T-cell (primary cell): Measurements from ENCODE around the gene NEGR1. TPM values are rescaled to one million over a fixed set of nuclear protein-coding genes. Genes with fewer than 3 reads are reported as not detected.

Experiments
- ATAC-seq, 4 experiments: fragments of 200-7000 bp in 3 of 4; fragments of 150-1000 bp in 1 of 4; cut with Tn5 transposase; replicated peaks in 1 of 4; 1 replicate in 3 of 4; 2 replicates in 1 of 4; pipeline ENCODE4 v1.10.0; 2021; ENCODE audit warnings: moderate library complexity in 3 of 4, mild to moderate bottlenecking in 2 of 4, moderate number of reproducible peaks in 1 of 4
- CTCF ChIA-PET, 2 donors: fragments of 300-600 bp; sonication (Branson Sonifier 250); formaldehyde crosslinking; loops; one replicate each; lab custom pipeline; 2022; ENCODE audit warnings: antibody characterized with exemption in 2 of 2; lab: Charles Lee
- POLR2A ChIA-PET, 2 donors: fragments of 300-600 bp; sonication (Branson Sonifier 250); formaldehyde crosslinking; loops; one replicate each; lab custom pipeline; 2022; ENCODE audit warnings: antibody characterized with exemption in 2 of 2; lab: Charles Lee
- DNase-seq, 35 experiments: peaks; one replicate each; pipeline versions ENCODE4 v3.0.0 to v3.0.0-alpha.2; 2013 to 2023
- H3K27ac ChIP-seq: one replicate; pipeline ENCODE4 v1.5.1; 2013; ENCODE audit warnings: low read length
- H3K27me3 ChIP-seq, 2 experiments: replicated peaks in 1 of 2; 1 replicate in 1 of 2; 2 replicates in 1 of 2; pipeline versions ENCODE4 v1.6.1 to v1.7.0; 2013; ENCODE audit warnings: low read length in 1 of 2, mixed read lengths in 1 of 2; ENCODE audit not compliant: control insufficient read depth in 2 of 2, insufficient read depth in 2 of 2; ENCODE audit errors: extremely low read depth in 1 of 2
- H3K36me3 ChIP-seq, 2 donors: 1 replicate in 1 of 2; 2 replicates in 1 of 2; pipeline versions ENCODE4 v1.6.1 to v1.7.0; 2013; ENCODE audit warnings: low read length in 1 of 2; ENCODE audit not compliant: control insufficient read depth in 2 of 2, insufficient read depth in 1 of 2; ENCODE audit errors: extremely low read depth in 1 of 2
- H3K4me1 ChIP-seq, 2 experiments: 1 replicate in 1 of 2; 2 replicates in 1 of 2; pipeline versions ENCODE4 v1.6.1 to v1.7.0; 2013; ENCODE audit warnings: low read length in 2 of 2, mixed read lengths in 1 of 2; ENCODE audit not compliant: insufficient read depth in 2 of 2, control insufficient read depth in 1 of 2; ENCODE audit errors: extremely low read depth in 1 of 2
- H3K4me3 ChIP-seq, 2 donors: 1 replicate in 1 of 2; 2 replicates in 1 of 2; pipeline versions ENCODE4 v1.5.1 to v1.7.0; 2013; ENCODE audit warnings: mild to moderate bottlenecking in 2 of 2, low read length in 1 of 2, moderate library complexity in 1 of 2; ENCODE audit not compliant: control insufficient read depth in 1 of 2; ENCODE audit errors: extremely low read depth in 1 of 2
- H3K9me3 ChIP-seq: 2 replicates; pipeline ENCODE4 v1.7.0; 2013
- H3K27ac Mint-ChIP-seq, 2 donors: one replicate each; pipeline ENCODE4 v1.8.0; 2020 to 2021; ENCODE audit warnings: mild to moderate bottlenecking in 2 of 2, mixed read lengths in 2 of 2
- H3K27me3 Mint-ChIP-seq, 2 donors: one replicate each; pipeline ENCODE4 v1.8.0; 2021 to 2022; ENCODE audit warnings: mixed read lengths in 2 of 2
- H3K36me3 Mint-ChIP-seq: one replicate; pipeline ENCODE4 v1.8.0; 2021; ENCODE audit warnings: mixed read lengths
- H3K4me1 Mint-ChIP-seq, 3 donors: one replicate each; pipeline ENCODE4 v1.8.0; 2020 to 2022; ENCODE audit warnings: mixed read lengths in 3 of 3, mild to moderate bottlenecking in 1 of 3
- H3K4me3 Mint-ChIP-seq, 3 donors: one replicate each; pipeline ENCODE4 v1.8.0; 2020 to 2022; ENCODE audit warnings: mild to moderate bottlenecking in 3 of 3, mixed read lengths in 3 of 3, moderate library complexity in 3 of 3
- H3K9me3 Mint-ChIP-seq, 3 donors: one replicate each; pipeline ENCODE4 v1.8.0; 2020 to 2022; ENCODE audit warnings: mixed read lengths in 3 of 3
- WGBS: methylation state at CpG from one replicate; pipeline ENCODE4 v1.1.5; 2013; ENCODE audit warnings: missing lambda C conversion rate; ENCODE audit not compliant: insufficient coverage; 5-methylcytosine and 5-hydroxymethylcytosine counted together
- total RNA-seq, 35 experiments: library from RNA in 6 of 35; stranded (reverse) in 6 of 35; fragments of 120-200 nt in 1 of 35; gene quantifications; one replicate each; pipeline versions ENCODE4 v1.2.1 to v1.2.4 and lab custom pipeline; 2013 to 2026

The NEGR1 gene
- total RNA-seq, 5 donors from 2014 or later (not counting 1 experiment from before 2014, with no cell fraction given) = 0.05 to 0.26 (median 0.14) TPM; not detected in 1

GRCh38 chr1:72281637-72282270 is 585 bp downstream of the NEGR1 start:
- H3K4me1 ChIP-seq = peaks cover 6 to 9% of the 10 kb centered on the region in 2 experiments
- Mint-ChIP-seq H3K4me3 (peak overlapping the region in 2 of 3 donors; percentile 70 to 74), H3K9me3 (no peaks in the 10 kb centered on the region), H3K4me1 (peaks cover 15 to 24% (median 20%) of the 10 kb centered on the region in 3 donors), H3K27ac (peak overlapping the region in 1 of 2 donors; percentile 6), H3K36me3 (no peaks in the 10 kb centered on the region), H3K27me3 (peaks cover 0 to 15% of the 10 kb centered on the region in 2 donors)
- H3K4me3 ChIP-seq = peak overlapping the region; percentile 24 to 94
- 15% methylated on average over 9 of the region's 10 CpGs for WGBS
- POLR2A ChIA-PET = interaction anchor here in 1 of 2 donors (0.5 kb wide), 1 partner anchor 26 kb away, joined by 5 read pairs; no protein-coding TSS in a partner anchor
- CTCF ChIA-PET = no interaction called here
- peak in 1 of 35 experiments; percentile 9 for DNase-seq
- peaks cover 0 to 21% of the 10 kb centered on the region in 2 experiments for H3K27me3 ChIP-seq
- H3K36me3 ChIP-seq = no peaks in the 10 kb centered on the region
- no peak for ATAC-seq
- H3K9me3 ChIP-seq = no peaks in the 10 kb centered on the region
- H3K27ac ChIP-seq = no peak overlapping the region

DNA sequence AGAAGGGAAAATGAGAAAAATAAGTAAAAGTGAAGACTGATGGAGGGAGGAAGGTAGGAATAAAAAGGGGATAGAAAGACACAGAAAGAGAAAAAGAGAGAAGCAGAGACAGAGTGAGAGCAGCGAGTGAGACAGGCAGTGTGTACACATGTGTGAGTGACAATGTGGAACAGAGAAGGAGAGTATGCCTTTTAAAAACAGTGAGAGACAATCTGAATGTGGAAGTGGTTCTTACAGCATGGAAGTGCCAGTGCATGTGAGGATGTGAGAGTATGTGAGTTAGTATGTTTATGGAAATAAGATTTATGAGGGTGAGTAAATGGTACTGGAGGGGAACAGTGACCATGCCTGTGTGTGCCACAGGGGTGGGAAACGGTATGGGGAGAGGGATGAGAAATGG is 1.2 kb downstream of the NEGR1 start:
- DNase-seq (no peak), ATAC-seq (no peak)
- H3K4me1 Mint-ChIP-seq = peaks cover 15 to 24% (median 20%) of the 10 kb centered on the region in 3 donors
- peaks cover 0 to 3% (median 0%) of the 10 kb centered on the region in 3 donors for H3K9me3 Mint-ChIP-seq
- 35% methylated on average over 2 of the region's 2 CpGs for WGBS
- H3K4me3 Mint-ChIP-seq = peak overlapping the region in 2 of 3 donors; percentile 70 to 74
- H3K36me3 ChIP-seq = no peaks in the 10 kb centered on the region
- H3K27me3 Mint-ChIP-seq = peaks cover 0 to 15% of the 10 kb centered on the region in 2 donors
- H3K36me3 Mint-ChIP-seq = no peaks in the 10 kb centered on the region
- ChIA-PET CTCF (no interaction called here), POLR2A (no interaction called here)
- no peak overlapping the region for H3K27ac ChIP-seq
- H3K4me1 ChIP-seq = peaks cover 6 to 9% of the 10 kb centered on the region in 2 experiments
- H3K27me3 ChIP-seq = peaks cover 0 to 21% of the 10 kb centered on the region in 2 experiments
- no peaks in the 10 kb centered on the region for H3K9me3 ChIP-seq
- H3K4me3 ChIP-seq = no peak overlapping the region
- H3K27ac Mint-ChIP-seq = no peak overlapping the region

DNA sequence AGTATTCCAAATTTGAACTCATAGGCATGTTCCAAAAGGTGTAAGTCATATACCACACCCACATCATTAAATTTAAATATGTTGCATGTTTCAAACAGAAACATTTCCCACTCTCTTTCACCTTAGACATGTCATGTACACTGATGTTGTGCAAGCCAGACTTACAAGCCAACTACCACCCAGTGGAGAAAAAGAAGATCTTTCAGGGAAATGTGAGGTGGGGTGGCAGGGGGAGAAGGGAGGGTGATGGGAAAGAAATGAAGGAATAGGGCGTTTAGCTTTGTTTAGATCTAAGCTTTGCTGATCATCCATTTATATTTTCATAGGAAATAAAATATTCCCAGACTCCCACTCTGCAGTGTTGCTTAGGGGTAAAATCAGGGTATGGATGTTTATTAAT is 1.6 kb downstream of the NEGR1 start:
- no peak for ATAC-seq
- no peak for DNase-seq
- Histone ChIP-seq H3K27me3 (peaks cover 0 to 21% of the 10 kb centered on the region in 2 experiments), H3K4me3 (no peak overlapping the region), H3K27ac (no peak overlapping the region), H3K4me1 (peaks cover 6 to 9% of the 10 kb centered on the region in 2 experiments), H3K9me3 (no peaks in the 10 kb centered on the region), H3K36me3 (no peaks in the 10 kb centered on the region)
- Mint-ChIP-seq H3K9me3 (peaks cover 0 to 3% (median 0%) of the 10 kb centered on the region in 3 donors), H3K4me3 (peak overlapping the region in 2 of 3 donors; percentile 70 to 74), H3K27me3 (peaks cover 0 to 15% of the 10 kb centered on the region in 2 donors), H3K4me1 (peaks cover 15 to 24% (median 20%) of the 10 kb centered on the region in 3 donors), H3K27ac (no peak overlapping the region), H3K36me3 (no peaks in the 10 kb centered on the region)
- CTCF ChIA-PET = no interaction called here
- POLR2A ChIA-PET = no interaction called here
- no CpG with 5 or more reads among the region's 1 CpG for WGBS

GRCh38 chr1:72280131-72280530 is 2.2 kb downstream of the NEGR1 start:
- peaks cover 0 to 21% of the 10 kb centered on the region in 2 experiments for H3K27me3 ChIP-seq
- POLR2A ChIA-PET = no interaction called here
- Mint-ChIP-seq H3K36me3 (no peaks in the 10 kb centered on the region), H3K27me3 (peaks cover 0 to 15% of the 10 kb centered on the region in 2 donors), H3K4me3 (no peak overlapping the region), H3K4me1 (peaks cover 15 to 24% (median 18%) of the 10 kb centered on the region in 3 donors), H3K9me3 (peaks cover 0 to 3% (median 0%) of the 10 kb centered on the region in 3 donors), H3K27ac (no peak overlapping the region)
- CTCF ChIA-PET = no interaction called here
- no peaks in the 10 kb centered on the region for H3K36me3 ChIP-seq
- ATAC-seq = no peak
- no peaks in the 10 kb centered on the region for H3K9me3 ChIP-seq
- H3K27ac ChIP-seq = no peak overlapping the region
- peaks cover 6 to 9% of the 10 kb centered on the region in 2 experiments for H3K4me1 ChIP-seq
- DNase-seq = no peak
- no peak overlapping the region for H3K4me3 ChIP-seq

- Histone ChIP-seq H3K4me3 (no peak overlapping the region), H3K27me3 (peaks cover 0 to 11% of the 10 kb centered on the region in 2 experiments), H3K36me3 (no peaks in the 10 kb centered on the region), H3K4me1 (peaks cover 0 to 3% of the 10 kb centered on the region in 2 experiments), H3K9me3 (no peaks in the 10 kb centered on the region), H3K27ac (no peak overlapping the region)
- Mint-ChIP-seq H3K9me3 (peaks cover 0 to 3% (median 0%) of the 10 kb centered on the region in 3 donors), H3K4me3 (no peak overlapping the region), H3K27ac (no peak overlapping the region), H3K4me1 (peaks cover 15 to 24% (median 18%) of the 10 kb centered on the region in 3 donors), H3K36me3 (no peaks in the 10 kb centered on the region), H3K27me3 (peaks cover 0 to 15% of the 10 kb centered on the region in 2 donors)
- no peak for DNase-seq
- CTCF ChIA-PET = no interaction called here
- POLR2A ChIA-PET = no interaction called here
- ATAC-seq = no peak
These were observed 3.9 kb downstream of the NEGR1 start for GRCh38 chr1:72278461-72278860.

DNA sequence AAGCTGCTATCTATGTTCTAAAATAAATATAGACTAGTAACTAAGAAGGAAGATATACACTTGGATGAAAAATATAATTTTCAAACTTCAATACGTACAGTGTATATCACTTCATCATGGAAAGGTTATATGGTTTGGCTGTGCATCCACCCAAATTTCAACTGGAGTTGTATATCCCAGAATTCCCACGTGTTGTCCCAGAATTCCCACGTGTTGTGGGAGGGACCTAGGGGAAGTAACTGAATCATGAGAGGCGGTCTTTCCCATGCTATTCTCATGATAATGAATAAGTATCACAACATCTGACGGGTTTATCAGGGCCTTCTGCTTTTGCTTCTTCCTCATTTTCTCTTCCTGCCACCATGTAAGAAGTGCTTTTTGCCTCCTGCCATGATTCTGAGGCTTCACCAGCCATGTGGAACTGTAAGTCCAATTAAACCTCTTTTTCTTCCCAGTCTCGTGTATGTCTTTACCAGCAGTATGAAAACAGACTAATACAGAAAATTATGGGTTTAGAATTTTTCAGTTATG is 10.7 kb downstream of the NEGR1 start:
- CTCF ChIA-PET = no interaction called here
- Mint-ChIP-seq H3K36me3 (no peaks in the 10 kb centered on the region), H3K4me3 (no peak overlapping the region), H3K27me3 (no peaks in the 10 kb centered on the region), H3K4me1 (no peaks in the 10 kb centered on the region), H3K9me3 (peaks cover 0 to 2% (median 0%) of the 10 kb centered on the region in 3 donors), H3K27ac (no peak overlapping the region)
- no CpG with 5 or more reads among the region's 6 CpGs for whole genome bisulfite sequencing
- Histone ChIP-seq H3K4me3 (no peak overlapping the region), H3K27ac (no peak overlapping the region), H3K9me3 (no peaks in the 10 kb centered on the region), H3K36me3 (no peaks in the 10 kb centered on the region), H3K4me1 (no peaks in the 10 kb centered on the region), H3K27me3 (no peaks in the 10 kb centered on the region)
- POLR2A ChIA-PET = no interaction called here
- no peak for DNase-seq
- no peak for ATAC-seq
